Measurements from ENCODE around the gene TMEM132C. TPM values are rescaled to one million over a fixed set of nuclear protein-coding genes. Genes with fewer than 3 reads are reported as not detected.

TMEM132C gene
- total and polyA plus RNA-seq, 2 experiments from 2014 or later, result not detected

DNA sequence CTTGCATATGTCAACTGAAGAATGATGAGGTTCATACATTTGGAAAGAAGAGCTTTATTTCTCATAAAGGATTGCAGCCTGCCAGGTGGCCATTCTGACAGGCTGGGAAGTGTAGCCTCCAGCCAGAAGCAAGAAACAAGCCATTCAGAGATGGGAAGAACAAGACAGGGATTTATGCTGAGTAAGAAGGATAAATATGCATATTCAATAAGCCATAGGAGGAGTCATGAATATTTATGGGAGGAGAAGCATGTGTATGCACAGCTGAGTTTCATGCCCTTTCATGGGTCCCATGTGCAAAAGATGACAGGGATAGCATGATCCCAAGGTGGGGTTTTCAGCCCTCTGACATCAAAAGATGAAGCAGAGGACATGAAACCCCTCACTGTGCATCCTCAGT, 269.8 kb downstream of the TMEM132C start:
- no peaks in the 10 kb centered on the region for H3K27me3 ChIP-seq (ENCODE audit: insufficient read depth)
- no peak overlapping the region for H3K4me2 ChIP-seq
- no peak overlapping the region for H3K4me3 Mint-ChIP-seq
- no peak for ATAC-seq
- no peak overlapping the region for H3K27ac ChIP-seq (ENCODE audit: low read depth)
- H3K9me2 ChIP-seq (ENCODE audit: insufficient read depth), result no peaks in the 10 kb centered on the region
- peaks cover 100% of the 10 kb centered on the region for H3K9me3 Mint-ChIP-seq
- no peak for TF ChIP-seq ZNF331 (CRISPR knock-in tag; IDR thresholded peaks at IDR 0.05; ENCODE audit: low read depth)
- TF ChIP-seq JUNB (IDR thresholded peaks at IDR 0.05; ENCODE audit: unreplicated experiment), result no peak
- TF ChIP-seq, protein P1, sequence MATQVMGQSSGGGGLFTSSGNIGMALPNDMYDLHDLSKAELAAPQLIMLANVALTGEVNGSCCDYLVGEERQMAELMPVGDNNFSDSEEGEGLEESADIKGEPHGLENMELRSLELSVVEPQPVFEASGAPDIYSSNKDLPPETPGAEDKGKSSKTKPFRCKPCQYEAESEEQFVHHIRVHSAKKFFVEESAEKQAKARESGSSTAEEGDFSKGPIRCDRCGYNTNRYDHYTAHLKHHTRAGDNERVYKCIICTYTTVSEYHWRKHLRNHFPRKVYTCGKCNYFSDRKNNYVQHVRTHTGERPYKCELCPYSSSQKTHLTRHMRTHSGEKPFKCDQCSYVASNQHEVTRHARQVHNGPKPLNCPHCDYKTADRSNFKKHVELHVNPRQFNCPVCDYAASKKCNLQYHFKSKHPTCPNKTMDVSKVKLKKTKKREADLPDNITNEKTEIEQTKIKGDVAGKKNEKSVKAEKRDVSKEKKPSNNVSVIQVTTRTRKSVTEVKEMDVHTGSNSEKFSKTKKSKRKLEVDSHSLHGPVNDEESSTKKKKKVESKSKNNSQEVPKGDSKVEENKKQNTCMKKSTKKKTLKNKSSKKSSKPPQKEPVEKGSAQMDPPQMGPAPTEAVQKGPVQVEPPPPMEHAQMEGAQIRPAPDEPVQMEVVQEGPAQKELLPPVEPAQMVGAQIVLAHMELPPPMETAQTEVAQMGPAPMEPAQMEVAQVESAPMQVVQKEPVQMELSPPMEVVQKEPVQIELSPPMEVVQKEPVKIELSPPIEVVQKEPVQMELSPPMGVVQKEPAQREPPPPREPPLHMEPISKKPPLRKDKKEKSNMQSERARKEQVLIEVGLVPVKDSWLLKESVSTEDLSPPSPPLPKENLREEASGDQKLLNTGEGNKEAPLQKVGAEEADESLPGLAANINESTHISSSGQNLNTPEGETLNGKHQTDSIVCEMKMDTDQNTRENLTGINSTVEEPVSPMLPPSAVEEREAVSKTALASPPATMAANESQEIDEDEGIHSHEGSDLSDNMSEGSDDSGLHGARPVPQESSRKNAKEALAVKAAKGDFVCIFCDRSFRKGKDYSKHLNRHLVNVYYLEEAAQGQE (IDR thresholded peaks at IDR 0.05; ENCODE audit: unreplicated experiment), result no peak
- no peak for TF ChIP-seq POLR2AphosphoS5 (IDR thresholded peaks at IDR 0.05; ENCODE audit: low read depth)
- TF ChIP-seq NANOG (IDR thresholded peaks at IDR 0.05; ENCODE audit: borderline replicate concordance), result no peak
- TF ChIP-seq ZNF114 (CRISPR knock-in tag; IDR thresholded peaks at IDR 0.05), result no peak
- TF ChIP-seq, protein P2, sequence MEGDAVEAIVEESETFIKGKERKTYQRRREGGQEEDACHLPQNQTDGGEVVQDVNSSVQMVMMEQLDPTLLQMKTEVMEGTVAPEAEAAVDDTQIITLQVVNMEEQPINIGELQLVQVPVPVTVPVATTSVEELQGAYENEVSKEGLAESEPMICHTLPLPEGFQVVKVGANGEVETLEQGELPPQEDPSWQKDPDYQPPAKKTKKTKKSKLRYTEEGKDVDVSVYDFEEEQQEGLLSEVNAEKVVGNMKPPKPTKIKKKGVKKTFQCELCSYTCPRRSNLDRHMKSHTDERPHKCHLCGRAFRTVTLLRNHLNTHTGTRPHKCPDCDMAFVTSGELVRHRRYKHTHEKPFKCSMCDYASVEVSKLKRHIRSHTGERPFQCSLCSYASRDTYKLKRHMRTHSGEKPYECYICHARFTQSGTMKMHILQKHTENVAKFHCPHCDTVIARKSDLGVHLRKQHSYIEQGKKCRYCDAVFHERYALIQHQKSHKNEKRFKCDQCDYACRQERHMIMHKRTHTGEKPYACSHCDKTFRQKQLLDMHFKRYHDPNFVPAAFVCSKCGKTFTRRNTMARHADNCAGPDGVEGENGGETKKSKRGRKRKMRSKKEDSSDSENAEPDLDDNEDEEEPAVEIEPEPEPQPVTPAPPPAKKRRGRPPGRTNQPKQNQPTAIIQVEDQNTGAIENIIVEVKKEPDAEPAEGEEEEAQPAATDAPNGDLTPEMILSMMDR (conservative IDR thresholded peaks at IDR 0.05; ENCODE audit: low read depth in 2 of 2), result no peak
- no peak for TF ChIP-seq STAT1 (IDR thresholded peaks at IDR 0.05; ENCODE audit: unreplicated experiment)
- TF ChIP-seq CREB1 (CRISPR knock-in tag; IDR thresholded peaks at IDR 0.05; ENCODE audit: low read depth), result no peak
- TF ChIP-seq EZH2phosphoT487 (IDR thresholded peaks at IDR 0.05; ENCODE audit: unreplicated experiment), result no peak
- TF ChIP-seq, protein P3, sequence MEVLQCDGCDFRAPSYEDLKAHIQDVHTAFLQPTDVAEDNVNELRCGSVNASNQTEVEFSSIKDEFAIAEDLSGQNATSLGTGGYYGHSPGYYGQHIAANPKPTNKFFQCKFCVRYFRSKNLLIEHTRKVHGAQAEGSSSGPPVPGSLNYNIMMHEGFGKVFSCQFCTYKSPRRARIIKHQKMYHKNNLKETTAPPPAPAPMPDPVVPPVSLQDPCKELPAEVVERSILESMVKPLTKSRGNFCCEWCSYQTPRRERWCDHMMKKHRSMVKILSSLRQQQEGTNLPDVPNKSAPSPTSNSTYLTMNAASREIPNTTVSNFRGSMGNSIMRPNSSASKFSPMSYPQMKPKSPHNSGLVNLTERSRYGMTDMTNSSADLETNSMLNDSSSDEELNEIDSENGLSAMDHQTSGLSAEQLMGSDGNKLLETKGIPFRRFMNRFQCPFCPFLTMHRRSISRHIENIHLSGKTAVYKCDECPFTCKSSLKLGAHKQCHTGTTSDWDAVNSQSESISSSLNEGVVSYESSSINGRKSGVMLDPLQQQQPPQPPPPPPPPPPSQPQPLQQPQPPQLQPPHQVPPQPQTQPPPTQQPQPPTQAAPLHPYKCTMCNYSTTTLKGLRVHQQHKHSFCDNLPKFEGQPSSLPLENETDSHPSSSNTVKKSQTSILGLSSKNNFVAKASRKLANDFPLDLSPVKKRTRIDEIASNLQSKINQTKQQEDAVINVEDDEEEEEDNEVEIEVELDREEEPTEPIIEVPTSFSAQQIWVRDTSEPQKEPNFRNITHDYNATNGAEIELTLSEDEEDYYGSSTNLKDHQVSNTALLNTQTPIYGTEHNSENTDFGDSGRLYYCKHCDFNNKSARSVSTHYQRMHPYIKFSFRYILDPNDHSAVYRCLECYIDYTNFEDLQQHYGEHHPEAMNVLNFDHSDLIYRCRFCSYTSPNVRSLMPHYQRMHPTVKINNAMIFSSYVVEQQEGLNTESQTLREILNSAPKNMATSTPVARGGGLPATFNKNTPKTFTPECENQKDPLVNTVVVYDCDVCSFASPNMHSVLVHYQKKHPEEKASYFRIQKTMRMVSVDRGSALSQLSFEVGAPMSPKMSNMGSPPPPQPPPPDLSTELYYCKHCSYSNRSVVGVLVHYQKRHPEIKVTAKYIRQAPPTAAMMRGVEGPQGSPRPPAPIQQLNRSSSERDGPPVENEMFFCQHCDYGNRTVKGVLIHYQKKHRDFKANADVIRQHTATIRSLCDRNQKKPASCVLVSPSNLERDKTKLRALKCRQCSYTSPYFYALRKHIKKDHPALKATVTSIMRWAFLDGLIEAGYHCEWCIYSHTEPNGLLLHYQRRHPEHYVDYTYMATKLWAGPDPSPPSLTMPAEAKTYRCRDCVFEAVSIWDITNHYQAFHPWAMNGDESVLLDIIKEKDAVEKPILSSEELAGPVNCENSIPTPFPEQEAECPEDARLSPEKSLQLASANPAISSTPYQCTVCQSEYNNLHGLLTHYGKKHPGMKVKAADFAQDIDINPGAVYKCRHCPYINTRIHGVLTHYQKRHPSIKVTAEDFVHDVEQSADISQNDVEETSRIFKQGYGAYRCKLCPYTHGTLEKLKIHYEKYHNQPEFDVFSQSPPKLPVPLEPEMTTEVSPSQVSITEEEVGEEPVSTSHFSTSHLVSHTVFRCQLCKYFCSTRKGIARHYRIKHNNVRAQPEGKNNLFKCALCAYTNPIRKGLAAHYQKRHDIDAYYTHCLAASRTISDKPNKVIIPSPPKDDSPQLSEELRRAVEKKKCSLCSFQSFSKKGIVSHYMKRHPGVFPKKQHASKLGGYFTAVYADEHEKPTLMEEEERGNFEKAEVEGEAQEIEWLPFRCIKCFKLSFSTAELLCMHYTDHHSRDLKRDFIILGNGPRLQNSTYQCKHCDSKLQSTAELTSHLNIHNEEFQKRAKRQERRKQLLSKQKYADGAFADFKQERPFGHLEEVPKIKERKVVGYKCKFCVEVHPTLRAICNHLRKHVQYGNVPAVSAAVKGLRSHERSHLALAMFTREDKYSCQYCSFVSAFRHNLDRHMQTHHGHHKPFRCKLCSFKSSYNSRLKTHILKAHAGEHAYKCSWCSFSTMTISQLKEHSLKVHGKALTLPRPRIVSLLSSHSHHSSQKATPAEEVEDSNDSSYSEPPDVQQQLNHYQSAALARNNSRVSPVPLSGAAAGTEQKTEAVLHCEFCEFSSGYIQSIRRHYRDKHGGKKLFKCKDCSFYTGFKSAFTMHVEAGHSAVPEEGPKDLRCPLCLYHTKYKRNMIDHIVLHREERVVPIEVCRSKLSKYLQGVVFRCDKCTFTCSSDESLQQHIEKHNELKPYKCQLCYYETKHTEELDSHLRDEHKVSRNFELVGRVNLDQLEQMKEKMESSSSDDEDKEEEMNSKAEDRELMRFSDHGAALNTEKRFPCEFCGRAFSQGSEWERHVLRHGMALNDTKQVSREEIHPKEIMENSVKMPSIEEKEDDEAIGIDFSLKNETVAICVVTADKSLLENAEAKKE (CRISPR knock-in tag; IDR thresholded peaks at IDR 0.05), result no peak
- TF ChIP-seq EZH2 (IDR thresholded peaks at IDR 0.05; ENCODE audit: low read depth, unreplicated experiment), result no peak
- TF ChIP-seq, protein P4, sequence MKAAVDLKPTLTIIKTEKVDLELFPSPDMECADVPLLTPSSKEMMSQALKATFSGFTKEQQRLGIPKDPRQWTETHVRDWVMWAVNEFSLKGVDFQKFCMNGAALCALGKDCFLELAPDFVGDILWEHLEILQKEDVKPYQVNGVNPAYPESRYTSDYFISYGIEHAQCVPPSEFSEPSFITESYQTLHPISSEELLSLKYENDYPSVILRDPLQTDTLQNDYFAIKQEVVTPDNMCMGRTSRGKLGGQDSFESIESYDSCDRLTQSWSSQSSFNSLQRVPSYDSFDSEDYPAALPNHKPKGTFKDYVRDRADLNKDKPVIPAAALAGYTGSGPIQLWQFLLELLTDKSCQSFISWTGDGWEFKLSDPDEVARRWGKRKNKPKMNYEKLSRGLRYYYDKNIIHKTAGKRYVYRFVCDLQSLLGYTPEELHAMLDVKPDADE (IDR thresholded peaks at IDR 0.05), result no peak
- H3K4me1 Mint-ChIP-seq, result no peaks in the 10 kb centered on the region
- peaks cover 1% of the 10 kb centered on the region for H3K27me3 Mint-ChIP-seq (ENCODE audit: insufficient read depth, low read depth, poor library complexity)
- no peaks in the 10 kb centered on the region for H3K4me1 ChIP-seq (ENCODE audit: insufficient read depth)
- no peak for DNase-seq (ENCODE audit: low spot score)
- H2AFZ ChIP-seq, result no peak overlapping the region
- no peak overlapping the region for H3K4me3 ChIP-seq
- H4K20me1 ChIP-seq (replicated peaks; ENCODE audit: insufficient read depth), result no peaks in the 10 kb centered on the region
- no peaks in the 10 kb centered on the region for H3F3A ChIP-seq (replicated peaks; ENCODE audit: low read depth)
- H3K36me3 Mint-ChIP-seq (ENCODE audit: low read depth), result peaks cover 43% of the 10 kb centered on the region
- no peaks in the 10 kb centered on the region for H3K36me3 ChIP-seq (ENCODE audit: insufficient read depth)
- H3K79me2 ChIP-seq (replicated peaks; ENCODE audit: insufficient read depth), result no peaks in the 10 kb centered on the region
- H3K27ac Mint-ChIP-seq, result no peak overlapping the region

Measured in GM23338 (cell line).